ENCODE results near the gene CETP.

DNA sequence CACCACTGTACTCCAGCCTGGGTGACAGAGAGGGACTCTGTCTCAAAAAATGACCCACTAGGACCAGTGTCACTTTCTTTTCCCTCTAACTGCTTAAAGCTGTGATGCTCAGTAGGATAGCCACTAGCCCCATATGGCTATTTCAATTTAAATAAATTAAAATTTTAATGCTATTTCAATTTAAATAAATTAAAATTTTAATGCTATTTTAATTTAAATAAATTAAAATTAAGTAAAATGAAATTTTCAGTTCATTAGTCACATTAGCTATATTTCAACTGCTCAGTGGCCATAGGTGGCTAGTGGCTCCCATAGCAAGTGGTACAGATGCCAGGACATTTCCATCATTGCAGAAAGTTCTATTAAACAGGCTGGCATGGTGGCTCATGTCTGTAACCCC, 70.6 kb downstream of the CETP start:
- TF ChIP-seq EP300 (IDR thresholded peaks at IDR 0.05) = no peak
- TF ChIP-seq, protein P1, sequence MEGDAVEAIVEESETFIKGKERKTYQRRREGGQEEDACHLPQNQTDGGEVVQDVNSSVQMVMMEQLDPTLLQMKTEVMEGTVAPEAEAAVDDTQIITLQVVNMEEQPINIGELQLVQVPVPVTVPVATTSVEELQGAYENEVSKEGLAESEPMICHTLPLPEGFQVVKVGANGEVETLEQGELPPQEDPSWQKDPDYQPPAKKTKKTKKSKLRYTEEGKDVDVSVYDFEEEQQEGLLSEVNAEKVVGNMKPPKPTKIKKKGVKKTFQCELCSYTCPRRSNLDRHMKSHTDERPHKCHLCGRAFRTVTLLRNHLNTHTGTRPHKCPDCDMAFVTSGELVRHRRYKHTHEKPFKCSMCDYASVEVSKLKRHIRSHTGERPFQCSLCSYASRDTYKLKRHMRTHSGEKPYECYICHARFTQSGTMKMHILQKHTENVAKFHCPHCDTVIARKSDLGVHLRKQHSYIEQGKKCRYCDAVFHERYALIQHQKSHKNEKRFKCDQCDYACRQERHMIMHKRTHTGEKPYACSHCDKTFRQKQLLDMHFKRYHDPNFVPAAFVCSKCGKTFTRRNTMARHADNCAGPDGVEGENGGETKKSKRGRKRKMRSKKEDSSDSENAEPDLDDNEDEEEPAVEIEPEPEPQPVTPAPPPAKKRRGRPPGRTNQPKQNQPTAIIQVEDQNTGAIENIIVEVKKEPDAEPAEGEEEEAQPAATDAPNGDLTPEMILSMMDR (IDR thresholded peaks at IDR 0.05) = no peak
- no peak for TF ChIP-seq POLR2AphosphoS5 (IDR thresholded peaks at IDR 0.05)

All from sigmoid colon (tissue), 4 donors.